Fibroblast of the aortic adventitia (primary cell): ENCODE data around the gene MYBBP1A. TPM values are rescaled to one million over a fixed set of nuclear protein-coding genes. Genes with fewer than 3 reads are reported as not detected.

Source experiments
- DNase-seq: peaks from one replicate; pipeline ENCODE4 v3.0.0-alpha.2; 2010; ENCODE audit warnings: low read depth
- H3K4me3 ChIP-seq: 2 replicates; pipeline ENCODE4 v1.5.1; 2011; ENCODE audit warnings: low read depth, mild to moderate bottlenecking, control low read depth, low read length, moderate library complexity
- CTCF ChIP-seq: IDR thresholded peaks from 2 replicates; pipeline ENCODE4 v1.5.1; 2011; ENCODE audit warnings: mild to moderate bottlenecking, low read length, control low read depth, inconsistent platforms; ENCODE audit not compliant: insufficient read depth
- total RNA-seq: library from RNA; depleted of rRNA; stranded (reverse); fragments of >200 nt; gene quantifications from 2 replicates; pipeline ENCODE4 v1.2.3, GENCODE V29; 2012; ENCODE audit warnings: low replicate concordance

MYBBP1A gene
- total RNA-seq, 1 donor, result 51.0 TPM

- TF ChIP-seq CTCF, result no peak
- no peak overlapping the region for H3K4me3 ChIP-seq
- DNase-seq, result peak; percentile 16
These were observed 62.2 kb downstream of the MYBBP1A start for GRCh38 chr17:4492721-4493561.

GRCh38 chr17:4490637-4491061 lies 64.5 kb downstream of the MYBBP1A start:
- no peak overlapping the region for H3K4me3 ChIP-seq
- no peak for DNase-seq
- TF ChIP-seq CTCF, result no peak

- no peak for TF ChIP-seq CTCF
- no peak overlapping the region for H3K4me3 ChIP-seq
- DNase-seq, result no peak
These were observed 65.0 kb downstream of the MYBBP1A start for GRCh38 chr17:4490109-4490591.

- no peak for DNase-seq
- no peak overlapping the region for H3K4me3 ChIP-seq
- TF ChIP-seq CTCF, result no peak
These were observed 66.1 kb downstream of the MYBBP1A start for GRCh38 chr17:4488989-4489595.

Other genes starting within 250 kb of the MYBBP1A start
- gene UBE2G1, start 188.7 kb downstream of the MYBBP1A start, total RNA-seq, result 39.3 and 52.0 TPM in 2 replicates
- gene SPNS3, start 121.4 kb downstream of the MYBBP1A start, total RNA-seq, result not detected in 2 replicates
- gene SPNS2, start 56.5 kb downstream of the MYBBP1A start, total RNA-seq, result 0.16 and 0.27 TPM in 2 replicates
- gene GGT6, start 5.2 kb upstream of the MYBBP1A start, total RNA-seq, result not detected in 2 replicates
- gene SMTNL2, start 29.1 kb upstream of the MYBBP1A start, total RNA-seq, result 0.16 TPM in 1 of 2 replicates, not detected in the other
- gene ALOX15, start 86.3 kb upstream of the MYBBP1A start, total RNA-seq, result 0.98 TPM in 1 of 2 replicates, not detected in the other
- 31.7 and 35.1 TPM in 2 replicates for gene PELP1, start 148.8 kb upstream of the MYBBP1A start, total RNA-seq
- gene ARRB2, start 155.2 kb upstream of the MYBBP1A start, total RNA-seq, result 8.9 and 13.3 TPM in 2 replicates
- 12.4 and 14.1 TPM in 2 replicates for gene MED11, start 176.0 kb upstream of the MYBBP1A start, total RNA-seq
- gene ZMYND15, start 184.4 kb upstream of the MYBBP1A start, total RNA-seq, result 0.18 TPM in 1 of 2 replicates, not detected in the other
- 2.6 TPM in 2 replicates for gene CXCL16, start 184.5 kb upstream of the MYBBP1A start, total RNA-seq
- gene TM4SF5, start 216.5 kb upstream of the MYBBP1A start, total RNA-seq, result not detected in 2 replicates
- 0.27 and 4.9 TPM in 2 replicates for gene VMO1, start 231.0 kb upstream of the MYBBP1A start, total RNA-seq
- not detected in 2 replicates for gene GLTPD2, start 233.6 kb upstream of the MYBBP1A start, total RNA-seq
- 97.2 and 134 TPM in 2 replicates for gene PSMB6, start 240.8 kb upstream of the MYBBP1A start, total RNA-seq